K562 (cell line): ENCODE measurements around the gene GYS1. TPM values are rescaled to one million over a fixed set of nuclear protein-coding genes. Genes with fewer than 3 reads are reported as not detected.

Source experiments
- ARID2 ChIP-seq: fragments of 450-650 bp; IDR thresholded peaks from 2 replicates; pipeline ENCODE4 v1.6.1; 2017; ENCODE audit warnings: antibody characterized with exemption, mild to moderate bottlenecking
- ARID4B ChIP-seq: sonication (generic); formaldehyde crosslinking; IDR thresholded peaks from 2 replicates; pipeline ENCODE4 v1.8.0; 2022; ENCODE audit warnings: mild to moderate bottlenecking, missing genetic modification reagents
- CSDE1 ChIP-seq, 2 experiments: fragments of 450-650 bp; IDR thresholded peaks; 2 replicates each; pipeline ENCODE4 v1.6.1; 2016; ENCODE audit warnings: mild to moderate bottlenecking in 1 of 2
- ETV5 ChIP-seq: sonication (generic); formaldehyde crosslinking; IDR thresholded peaks from 2 replicates; pipeline ENCODE4 v1.4.0; 2020; ENCODE audit warnings: low read depth, mild to moderate bottlenecking, missing genetic modification reagents
- ETV6 ChIP-seq, 3 experiments: fragments of 150-350 bp in 1 of 3; sonication (generic) in 1 of 3; formaldehyde crosslinking in 1 of 3; IDR thresholded peaks; 2 replicates each; pipeline versions ENCODE4 v1.6.1 to v1.8.0; 2014 to 2022; ENCODE audit warnings: borderline replicate concordance in 2 of 3, low read depth in 2 of 3, antibody characterized with exemption in 1 of 3, low read length in 1 of 3, mild to moderate bottlenecking in 1 of 3, missing genetic modification reagents in 1 of 3
- HDAC6 ChIP-seq: IDR thresholded peaks from 2 replicates; pipeline ENCODE4 v1.6.1; 2012; ENCODE audit warnings: low read depth, mild to moderate bottlenecking, control low read depth, inconsistent platforms, low read length, moderate library complexity
- KAT2B ChIP-seq: IDR thresholded peaks from one replicate; pipeline ENCODE4 v1.6.1; 2012; ENCODE audit warnings: low read depth, mild to moderate bottlenecking, control low read depth, inconsistent platforms, low read length, moderate library complexity
- NRF1 ChIP-seq, 2 experiments: fragments of 450-650 bp; IDR thresholded peaks in 1 of 2; conservative IDR thresholded peaks in 1 of 2; 2 replicates each; pipeline ENCODE4 v1.6.1; 2014; ENCODE audit warnings: mild to moderate bottlenecking in 2 of 2
- POLR2A ChIP-seq: fragments of 450-650 bp; conservative IDR thresholded peaks from 2 replicates; pipeline ENCODE4 v1.6.1; 2016
- POLR2H ChIP-seq: IDR thresholded peaks from 2 replicates; pipeline ENCODE4 v1.6.1; 2016; ENCODE audit warnings: missing genetic modification characterization, low read depth, mild to moderate bottlenecking, control low read depth, missing compliant biosample characterization, moderate library complexity
- SETDB1 ChIP-seq: IDR thresholded peaks from one replicate; pipeline ENCODE4 v1.6.1; 2012; ENCODE audit warnings: low read length, control low read depth, inconsistent platforms
- THRB ChIP-seq: fragments of 450-650 bp; formaldehyde crosslinking; conservative IDR thresholded peaks from 2 replicates; pipeline ENCODE4 v1.4.0; 2022; ENCODE audit warnings: mild to moderate bottlenecking, missing genetic modification characterization
- ZBTB9 ChIP-seq: fragments of 450-650 bp; formaldehyde crosslinking; IDR thresholded peaks from 2 replicates; pipeline ENCODE4 v1.4.0; 2020; ENCODE audit warnings: mild to moderate bottlenecking, moderate library complexity
- ZNF217 ChIP-seq: sonication (generic); formaldehyde crosslinking; IDR thresholded peaks from 2 replicates; pipeline ENCODE4 v1.8.0; 2022; ENCODE audit warnings: mild to moderate bottlenecking, missing genetic modification reagents
- ZNF740 ChIP-seq, 3 experiments: fragments of 200-800 bp in 1 of 3; sonication (Bioruptor generic) in 1 of 3; sonication (generic) in 1 of 3; formaldehyde crosslinking in 1 of 3; IDR thresholded peaks; 2 replicates each; pipeline versions ENCODE4 v1.6.1 to v1.8.0; 2016 to 2022; ENCODE audit warnings: mild to moderate bottlenecking in 2 of 3, missing compliant biosample characterization in 2 of 3, missing genetic modification characterization in 2 of 3, missing genetic modification reagents in 1 of 3
- ZSCAN29 ChIP-seq: fragments of 450-650 bp; IDR thresholded peaks from 2 replicates; pipeline ENCODE4 v1.6.1; 2017
- polyA plus RNA-seq, 8 experiments: library from polyadenylated mRNA; depleted of rRNA in 4 of 8; stranded (reverse) in 5 of 8; unstranded in 3 of 8; fragments of >200 nt; fragmentation: Nextera tagmentation in 2 of 8; fragmentation: Illumina TruSeq in 1 of 8; extraction: Ambion mirVana in 2 of 8; extraction: Trizol in 1 of 8; gene quantifications; 2 replicates each; pipeline versions ENCODE4 v1.2.1 to v1.2.3, GENCODE V29; 2011 to 2014; ENCODE audit warnings: inconsistent platforms in 1 of 8, missing spikeins in 1 of 8
- total RNA-seq, 7 experiments: library from RNA; depleted of rRNA in 6 of 7; stranded (reverse); fragments of >200 nt in 6 of 7; fragmentation: Illumina TruSeq in 2 of 7; extraction: Trizol in 2 of 7; gene quantifications; 2 replicates each; pipeline versions ENCODE4 v1.2.1 to v1.2.3, GENCODE V29; 2011 to 2021; ENCODE audit warnings: low replicate concordance in 1 of 7

Gene GYS1
- total and polyA plus RNA-seq, 9 of the 15 experiments (the other 6 are each of a cell fraction or from before 2014, with no cell fraction given) = 1.9 to 31.1 (median 15.2) TPM

GRCh38 chr19:48967346-48968178, 25.5 kb downstream of the GYS1 start (continued):
- peak; percentile 82; the same call in 1 of the 2 replicates for TF ChIP-seq ZBTB9 (CRISPR knock-in tag)
- no peak for TF ChIP-seq ZNF740 (CRISPR knock-in tag; IDR thresholded peaks at IDR 0.05)
- TF ChIP-seq ZNF740 (tag; IDR thresholded peaks at IDR 0.05) = no peak
- no peak; the same call in 1 of the 2 replicates for TF ChIP-seq ZSCAN29
- peak; percentile 33; the same call in 1 of the 2 replicates for TF ChIP-seq ARID2
- 0 out of 2 replicates have a peak, but pooled peaks have one; percentile 19 for TF ChIP-seq ARID4B (CRISPR knock-in tag)
- TF ChIP-seq KAT2B = no peak
- TF ChIP-seq ZNF217 (CRISPR knock-in tag) = no peak
- no peak for TF ChIP-seq CSDE1 (IDR thresholded peaks at IDR 0.05)
- TF ChIP-seq NRF1 (conservative IDR thresholded peaks at IDR 0.05 in 1 of 2, IDR thresholded peaks at IDR 0.05 in 1 of 2) = 0 out of 4 replicates have a peak, but pooled peaks have one; percentile 30 to 33
- TF ChIP-seq SETDB1 = peak; percentile 85
- peak; percentile 89 for TF ChIP-seq THRB (CRISPR knock-in tag)
- peak; percentile 86; the same call in 1 of the 2 replicates for TF ChIP-seq HDAC6
- TF ChIP-seq POLR2H = peak; percentile 82
- TF ChIP-seq ETV5 (CRISPR knock-in tag) = peak; percentile 51
- peak; percentile 94 for TF ChIP-seq POLR2A
- TF ChIP-seq ETV6 (IDR thresholded peaks at IDR 0.05; ENCODE audit: borderline replicate concordance in 1 of 2, low read depth in 2 of 2, low read length in 1 of 2) = no peak
- TF ChIP-seq ETV6 (CRISPR knock-in tag; IDR thresholded peaks at IDR 0.05; ENCODE audit: borderline replicate concordance) = no peak
